Parathyroid adenoma (tissue), 2 donors: Measurements from ENCODE around the gene HOTAIR.

Experiments
- H2AFZ ChIP-seq: fragments of 300-600 bp; sonication (generic); one replicate; pipeline ENCODE4 v1.7.0; 2017; ENCODE audit warnings: antibody characterized with exemption, mild to moderate bottlenecking
- H3K27ac ChIP-seq: fragments of 300-600 bp; sonication (generic); one replicate; pipeline ENCODE4 v1.7.0; 2017
- H3K27me3 ChIP-seq: fragments of 300-600 bp; sonication (generic); one replicate; pipeline ENCODE4 v1.7.0; 2017; ENCODE audit warnings: low read length; ENCODE audit not compliant: control insufficient read depth, insufficient read depth
- H3K36me3 ChIP-seq: fragments of 300-600 bp; sonication (generic); one replicate; pipeline ENCODE4 v1.7.0; 2017; ENCODE audit warnings: low read length; ENCODE audit not compliant: control insufficient read depth, insufficient read depth
- H3K4me1 ChIP-seq: fragments of 300-600 bp; sonication (generic); one replicate; pipeline ENCODE4 v1.7.0; 2017; ENCODE audit warnings: control low read depth
- H3K4me2 ChIP-seq: fragments of 300-600 bp; sonication (generic); one replicate; pipeline ENCODE4 v1.7.0; 2017; ENCODE audit warnings: low read length
- H3K4me3 ChIP-seq: fragments of 300-600 bp; sonication (generic); one replicate; pipeline ENCODE4 v1.7.0; 2017; ENCODE audit warnings: low read depth, low read length
- H3K79me2 ChIP-seq: fragments of 300-600 bp; sonication (generic); one replicate; pipeline ENCODE4 v1.7.0; 2017; ENCODE audit warnings: control low read depth
- H3K9ac ChIP-seq: fragments of 300-600 bp; sonication (generic); one replicate; pipeline ENCODE4 v1.7.0; 2017; ENCODE audit warnings: mild to moderate bottlenecking
- H3K9me3 ChIP-seq: fragments of 300-600 bp; sonication (generic); one replicate; pipeline ENCODE4 v1.7.0; 2017; ENCODE audit warnings: low read length; ENCODE audit not compliant: control insufficient read depth
- CTCF ChIP-seq: fragments of 300-600 bp; sonication (generic); IDR thresholded peaks from one replicate; pipeline ENCODE4 v1.7.0; 2017; ENCODE audit warnings: antibody characterized with exemption, mild to moderate bottlenecking
- donor health status: primary hyperparathyroidism.

Gene HOTAIR

DNA sequence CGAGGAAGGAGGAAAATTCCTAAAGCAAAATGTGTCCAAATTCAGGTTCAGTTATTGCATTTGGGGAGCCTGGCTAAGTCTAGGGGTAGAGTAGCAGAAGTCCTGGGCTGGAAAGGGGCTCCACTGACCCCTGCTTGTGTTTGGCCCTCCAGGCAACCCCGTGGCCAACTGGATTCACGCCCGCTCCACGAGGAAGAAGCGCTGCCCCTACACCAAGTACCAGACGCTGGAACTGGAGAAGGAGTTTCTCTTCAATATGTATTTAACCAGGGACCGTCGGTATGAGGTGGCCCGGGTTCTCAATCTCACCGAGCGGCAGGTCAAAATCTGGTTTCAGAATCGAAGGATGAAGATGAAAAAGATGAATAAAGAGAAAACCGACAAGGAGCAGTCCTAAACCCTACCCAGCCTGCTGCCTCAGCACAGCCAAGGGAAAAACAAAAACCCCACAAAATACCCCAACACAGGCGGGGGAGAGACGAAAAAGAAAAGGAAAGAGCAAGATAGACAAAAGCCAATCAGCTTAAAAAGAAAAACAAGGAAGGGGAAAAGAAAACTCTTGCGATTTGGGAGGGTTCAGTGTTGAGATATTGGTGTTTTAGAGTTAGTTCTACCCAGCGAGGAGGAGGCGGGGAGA is 27.6 kb upstream of the HOTAIR start:
- H2AFZ ChIP-seq: no peak overlapping the region
- no peak for TF ChIP-seq CTCF
- H3K36me3 ChIP-seq: no peaks in the 10 kb centered on the region
- H3K27ac ChIP-seq: no peak overlapping the region
- H3K4me2 ChIP-seq: no peak overlapping the region
- H3K79me2 ChIP-seq: no peaks in the 10 kb centered on the region
- peaks cover 3% of the 10 kb centered on the region for H3K4me1 ChIP-seq
- no peaks in the 10 kb centered on the region for H3K9me3 ChIP-seq
- peaks cover 28% of the 10 kb centered on the region for H3K27me3 ChIP-seq
- H3K4me3 ChIP-seq: no peak overlapping the region
- no peak overlapping the region for H3K9ac ChIP-seq

DNA sequence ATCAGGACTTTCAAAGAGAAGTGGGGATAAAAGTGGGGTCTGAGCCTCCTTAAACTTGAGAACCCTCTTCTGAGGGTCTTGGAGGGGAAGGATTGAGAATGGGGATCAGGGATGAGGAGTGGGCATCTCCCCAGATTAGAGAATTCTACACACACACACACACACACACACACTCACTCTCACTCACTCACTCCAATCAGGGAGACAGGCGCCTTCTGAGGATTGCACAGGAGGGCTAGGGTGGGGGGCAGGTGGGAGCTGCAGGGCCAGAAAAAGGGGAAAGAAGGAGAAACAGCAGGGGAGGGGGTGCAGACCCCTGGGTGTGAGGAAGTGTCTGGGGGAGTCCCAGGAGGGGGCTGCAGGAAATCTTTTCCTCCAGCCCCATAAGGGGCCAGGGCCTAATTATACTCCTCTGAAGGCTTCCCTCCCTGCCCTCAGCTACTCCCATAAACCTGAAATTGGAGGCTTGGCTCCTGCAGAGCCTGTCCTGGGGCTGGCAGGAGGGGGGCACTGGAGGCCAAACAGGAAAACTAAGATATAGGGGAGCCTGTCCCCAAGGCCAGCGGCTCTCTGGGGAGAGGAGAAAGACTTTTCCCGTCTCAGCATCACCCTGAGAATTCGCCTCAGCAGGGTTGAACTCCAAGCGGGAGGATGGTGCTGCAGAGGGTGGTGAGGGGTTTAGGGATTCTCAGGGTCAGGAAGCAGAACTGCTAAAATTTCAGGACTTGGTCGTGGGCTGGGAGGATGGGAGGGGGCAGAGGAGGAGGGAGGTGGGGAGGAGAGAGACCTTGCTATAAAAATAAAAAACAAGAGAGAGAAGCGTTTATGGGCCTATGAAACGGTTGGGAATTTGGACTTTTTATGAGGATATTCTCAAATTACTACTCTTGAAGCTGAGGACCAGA is 26.8 kb upstream of the HOTAIR start:
- Histone ChIP-seq H3K4me1 (peaks cover 3% of the 10 kb centered on the region), H3K9ac (no peak overlapping the region), H3K4me2 (no peak overlapping the region), H3K27me3 (peaks cover 36% of the 10 kb centered on the region), H3K9me3 (no peaks in the 10 kb centered on the region), H3K36me3 (no peaks in the 10 kb centered on the region), H2AFZ (no peak overlapping the region), H3K4me3 (no peak overlapping the region), H3K27ac (no peak overlapping the region), H3K79me2 (no peaks in the 10 kb centered on the region)
- no peak for TF ChIP-seq CTCF

GRCh38 chr12:54000116-54001114 is 25.7 kb upstream of the HOTAIR start, which contains the start of gene HOXC9:
HOXC9 (plus strand) TSS chr12:54000161; CDS start chr12:54000189, 28 bp downstream.
- Histone ChIP-seq H3K27ac (no peak within 1 kb of the TSS), H3K9ac (no peak within 1 kb of the TSS)

More at GRCh38 chr12:54000116-54001114, 25.7 kb upstream of the HOTAIR start, which contains the start of gene HOXC9:
- Histone ChIP-seq H3K9me3 (no peaks in the 10 kb centered on the region), H3K4me3 (peak within 1 kb of the TSS; percentile 36), H3K27me3 (peaks cover 38% of the 10 kb centered on the region), H3K4me2 (peak within 1 kb of the TSS; percentile 36), H2AFZ (peak within 1 kb of the TSS; percentile 42), H3K4me1 (no peaks in the 10 kb centered on the region), H3K79me2 (no peaks in the 10 kb centered on the region), H3K36me3 (no peaks in the 10 kb centered on the region)
- no peak for TF ChIP-seq CTCF
